Neural cell (in vitro differentiated cells): ENCODE results near the gene RASEF.

Experiments
- EP300 ChIP-seq: fragments of 450-650 bp; conservative IDR thresholded peaks from 2 replicates; pipeline ENCODE4 v1.6.1; 2014; ENCODE audit warnings: antibody characterized with exemption, mild to moderate bottlenecking, moderate library complexity; ENCODE audit not compliant: poor library complexity, severe bottlenecking
- POLR2AphosphoS5 ChIP-seq: IDR thresholded peaks from 2 replicates; pipeline ENCODE4 v1.6.1; 2012
- TF ChIP-seq, protein P1 (sequence below): IDR thresholded peaks from 2 replicates; pipeline ENCODE4 v1.6.1; 2012; ENCODE audit warnings: borderline replicate concordance
- TF ChIP-seq, protein P2 (sequence below): fragments of 450-650 bp; IDR thresholded peaks from 2 replicates; pipeline ENCODE4 v1.5.1; 2014; ENCODE audit warnings: antibody characterized with exemption, mild to moderate bottlenecking, moderate library complexity; ENCODE audit not compliant: poor library complexity, severe bottlenecking

DNA sequence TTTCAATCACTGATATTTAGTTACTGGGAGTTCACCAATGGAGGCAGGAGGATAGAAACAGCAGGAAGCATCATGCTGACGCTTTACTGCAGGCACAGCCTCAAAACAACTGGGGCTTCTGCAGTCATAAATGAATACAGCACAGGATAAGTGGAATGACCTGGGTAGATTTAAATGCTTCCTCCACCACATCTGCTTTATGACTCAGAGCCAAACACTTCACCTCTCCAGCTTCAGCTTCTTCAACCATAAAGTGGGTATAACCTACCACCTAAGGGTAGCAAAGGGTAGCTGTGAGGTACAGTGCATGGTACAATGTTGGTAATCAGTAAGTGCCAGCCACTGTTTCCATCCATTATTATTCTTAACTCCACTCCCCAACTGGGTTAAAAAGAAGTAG lies 28.4 kb downstream of the RASEF start:
- TF ChIP-seq, protein P1, sequence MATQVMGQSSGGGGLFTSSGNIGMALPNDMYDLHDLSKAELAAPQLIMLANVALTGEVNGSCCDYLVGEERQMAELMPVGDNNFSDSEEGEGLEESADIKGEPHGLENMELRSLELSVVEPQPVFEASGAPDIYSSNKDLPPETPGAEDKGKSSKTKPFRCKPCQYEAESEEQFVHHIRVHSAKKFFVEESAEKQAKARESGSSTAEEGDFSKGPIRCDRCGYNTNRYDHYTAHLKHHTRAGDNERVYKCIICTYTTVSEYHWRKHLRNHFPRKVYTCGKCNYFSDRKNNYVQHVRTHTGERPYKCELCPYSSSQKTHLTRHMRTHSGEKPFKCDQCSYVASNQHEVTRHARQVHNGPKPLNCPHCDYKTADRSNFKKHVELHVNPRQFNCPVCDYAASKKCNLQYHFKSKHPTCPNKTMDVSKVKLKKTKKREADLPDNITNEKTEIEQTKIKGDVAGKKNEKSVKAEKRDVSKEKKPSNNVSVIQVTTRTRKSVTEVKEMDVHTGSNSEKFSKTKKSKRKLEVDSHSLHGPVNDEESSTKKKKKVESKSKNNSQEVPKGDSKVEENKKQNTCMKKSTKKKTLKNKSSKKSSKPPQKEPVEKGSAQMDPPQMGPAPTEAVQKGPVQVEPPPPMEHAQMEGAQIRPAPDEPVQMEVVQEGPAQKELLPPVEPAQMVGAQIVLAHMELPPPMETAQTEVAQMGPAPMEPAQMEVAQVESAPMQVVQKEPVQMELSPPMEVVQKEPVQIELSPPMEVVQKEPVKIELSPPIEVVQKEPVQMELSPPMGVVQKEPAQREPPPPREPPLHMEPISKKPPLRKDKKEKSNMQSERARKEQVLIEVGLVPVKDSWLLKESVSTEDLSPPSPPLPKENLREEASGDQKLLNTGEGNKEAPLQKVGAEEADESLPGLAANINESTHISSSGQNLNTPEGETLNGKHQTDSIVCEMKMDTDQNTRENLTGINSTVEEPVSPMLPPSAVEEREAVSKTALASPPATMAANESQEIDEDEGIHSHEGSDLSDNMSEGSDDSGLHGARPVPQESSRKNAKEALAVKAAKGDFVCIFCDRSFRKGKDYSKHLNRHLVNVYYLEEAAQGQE, result no peak
- TF ChIP-seq, protein P2, sequence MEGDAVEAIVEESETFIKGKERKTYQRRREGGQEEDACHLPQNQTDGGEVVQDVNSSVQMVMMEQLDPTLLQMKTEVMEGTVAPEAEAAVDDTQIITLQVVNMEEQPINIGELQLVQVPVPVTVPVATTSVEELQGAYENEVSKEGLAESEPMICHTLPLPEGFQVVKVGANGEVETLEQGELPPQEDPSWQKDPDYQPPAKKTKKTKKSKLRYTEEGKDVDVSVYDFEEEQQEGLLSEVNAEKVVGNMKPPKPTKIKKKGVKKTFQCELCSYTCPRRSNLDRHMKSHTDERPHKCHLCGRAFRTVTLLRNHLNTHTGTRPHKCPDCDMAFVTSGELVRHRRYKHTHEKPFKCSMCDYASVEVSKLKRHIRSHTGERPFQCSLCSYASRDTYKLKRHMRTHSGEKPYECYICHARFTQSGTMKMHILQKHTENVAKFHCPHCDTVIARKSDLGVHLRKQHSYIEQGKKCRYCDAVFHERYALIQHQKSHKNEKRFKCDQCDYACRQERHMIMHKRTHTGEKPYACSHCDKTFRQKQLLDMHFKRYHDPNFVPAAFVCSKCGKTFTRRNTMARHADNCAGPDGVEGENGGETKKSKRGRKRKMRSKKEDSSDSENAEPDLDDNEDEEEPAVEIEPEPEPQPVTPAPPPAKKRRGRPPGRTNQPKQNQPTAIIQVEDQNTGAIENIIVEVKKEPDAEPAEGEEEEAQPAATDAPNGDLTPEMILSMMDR, result no peak
- TF ChIP-seq POLR2AphosphoS5, result no peak
- no peak for TF ChIP-seq EP300
